ENCODE measurements around the gene KMT2A.

GRCh38 chr11:118441770-118442275 lies 5.5 kb downstream of the KMT2A start:
- TF ChIP-seq CTCF (IDR thresholded peaks at IDR 0.05) (no peak), POLR2A (IDR thresholded peaks at IDR 0.05) (no peak), POLR2AphosphoS5 (IDR thresholded peaks at IDR 0.05) (no peak), EP300 (IDR thresholded peaks at IDR 0.05) (no peak)
